Measurements from ENCODE around the gene SMCO1. TPM values are rescaled to one million over a fixed set of nuclear protein-coding genes. Genes with fewer than 3 reads are reported as not detected.
"Not testable (repeated sequence)": the region's sequence is repeated elsewhere in the genome, so short reads cannot be mapped to it uniquely, and the experiment has no call there.

SMCO1 gene
- total and polyA plus RNA-seq, 2 experiments from 2014 or later = not detected

GRCh38 chr3:196513697-196514349 lies 1.3 kb downstream of the SMCO1 start:
- DNase-seq (ENCODE audit: low spot score) = no peak
- H4K20me1 ChIP-seq (ENCODE audit: insufficient read depth, poor library complexity, severe bottlenecking) = no peaks in the 10 kb centered on the region
- no peaks in the 10 kb centered on the region for H3K9me3 ChIP-seq (ENCODE audit: low read depth)
- TF ChIP-seq CTCF (IDR thresholded peaks at IDR 0.05; ENCODE audit: poor library complexity) (no peak), EZH2phosphoT487 (IDR thresholded peaks at IDR 0.05; ENCODE audit: low read depth, severe bottlenecking, unreplicated experiment) (no peak), EZH2 (IDR thresholded peaks at IDR 0.05; ENCODE audit: borderline replicate concordance) (no peak)
- no peaks in the 10 kb centered on the region for H3K36me3 ChIP-seq (replicated peaks; ENCODE audit: insufficient read depth, low read depth)
- H3K27me3 ChIP-seq = no peaks in the 10 kb centered on the region
- no peak overlapping the region for H3K27ac ChIP-seq
- 90% methylated on average over 8 of the region's 8 CpGs for WGBS (ENCODE audit: low lambda C conversion rate, missing lambda C conversion rate)
- H3K4me1 ChIP-seq (ENCODE audit: insufficient read depth) = no peaks in the 10 kb centered on the region
- H3K4me3 ChIP-seq = no peak overlapping the region
- H3K4me2 ChIP-seq = no peak overlapping the region
- H2AFZ ChIP-seq = no peak overlapping the region
- H3K79me2 ChIP-seq = no peaks in the 10 kb centered on the region
- no peaks in the 10 kb centered on the region for H3K9me2 ChIP-seq (replicated peaks; ENCODE audit: insufficient read depth)

GRCh38 chr3:196511646-196512425 lies 3.3 kb downstream of the SMCO1 start:
- H3K27ac ChIP-seq; H3K4me1 ChIP-seq (ENCODE audit: insufficient read depth); H3K27me3 ChIP-seq; H3K79me2 ChIP-seq; H3K4me2 ChIP-seq; H2AFZ ChIP-seq; H3K9me3 ChIP-seq (ENCODE audit: low read depth); H3K36me3 ChIP-seq (replicated peaks; ENCODE audit: insufficient read depth, low read depth); DNase-seq (ENCODE audit: low spot score); H4K20me1 ChIP-seq (ENCODE audit: insufficient read depth, poor library complexity, severe bottlenecking); H3K9me2 ChIP-seq (replicated peaks; ENCODE audit: insufficient read depth); H3K4me3 ChIP-seq: not testable (repeated sequence)
- 92% methylated on average over 15 of the region's 15 CpGs for whole genome bisulfite sequencing (ENCODE audit: low lambda C conversion rate, missing lambda C conversion rate)

GRCh38 chr3:196511108-196511507 lies 4.0 kb downstream of the SMCO1 start:
- not testable (repeated sequence) for H3K27ac ChIP-seq; H3K4me3 ChIP-seq; H3K4me2 ChIP-seq; H3K36me3 ChIP-seq (replicated peaks; ENCODE audit: insufficient read depth, low read depth); DNase-seq (ENCODE audit: low spot score); H4K20me1 ChIP-seq (ENCODE audit: insufficient read depth, poor library complexity, severe bottlenecking); H3K4me1 ChIP-seq (ENCODE audit: insufficient read depth); H2AFZ ChIP-seq; H3K27me3 ChIP-seq; H3K9me3 ChIP-seq (ENCODE audit: low read depth); H3K79me2 ChIP-seq; H3K9me2 ChIP-seq (replicated peaks; ENCODE audit: insufficient read depth)
- 100% methylated on average over 1 of the region's 1 CpG for WGBS (ENCODE audit: low lambda C conversion rate, missing lambda C conversion rate)

- Histone ChIP-seq H3K9me2 (replicated peaks; ENCODE audit: insufficient read depth) (no peaks in the 10 kb centered on the region), H3K27ac (no peak overlapping the region), H3K36me3 (replicated peaks; ENCODE audit: insufficient read depth, low read depth) (no peaks in the 10 kb centered on the region), H3K27me3 (no peaks in the 10 kb centered on the region), H3K9me3 (ENCODE audit: low read depth) (no peaks in the 10 kb centered on the region), H3K79me2 (peaks cover 9% of the 10 kb centered on the region), H3K4me1 (ENCODE audit: insufficient read depth) (no peaks in the 10 kb centered on the region), H3K4me2 (no peak overlapping the region), H2AFZ (no peak overlapping the region), H3K4me3 (no peak overlapping the region), H4K20me1 (ENCODE audit: insufficient read depth, poor library complexity, severe bottlenecking) (peaks cover 6% of the 10 kb centered on the region)
- no peak for DNase-seq (ENCODE audit: low spot score)
- 83% methylated on average over 8 of the region's 8 CpGs for WGBS (ENCODE audit: low lambda C conversion rate, missing lambda C conversion rate)
- TF ChIP-seq CTCF (IDR thresholded peaks at IDR 0.05; ENCODE audit: poor library complexity) = no peak
Measured at GRCh38 chr3:196506687-196507086, 8.5 kb downstream of the SMCO1 start.

All from hepatocyte (in vitro differentiated cells).